Mucosa of rectum (tissue), 2 donors: ENCODE measurements around the gene POTEI.
"Not testable (repeated sequence)": the region's sequence is repeated elsewhere in the genome, so short reads cannot be mapped to it uniquely, and the experiment has no call there.

ENCODE experiments used
- H3K27ac ChIP-seq, 2 donors: one replicate each; pipeline ENCODE4 v1.7.0; 2013; ENCODE audit warnings: inconsistent platforms in 2 of 2, low read depth in 2 of 2, low read length in 2 of 2
- H3K27me3 ChIP-seq, 2 donors: one replicate each; pipeline ENCODE4 v1.7.0; 2013; ENCODE audit warnings: low read length in 2 of 2; ENCODE audit not compliant: control insufficient read depth in 2 of 2, insufficient read depth in 2 of 2
- H3K36me3 ChIP-seq, 2 donors: one replicate each; pipeline ENCODE4 v1.7.0; 2013; ENCODE audit warnings: low read length in 2 of 2; ENCODE audit not compliant: control insufficient read depth in 2 of 2, insufficient read depth in 2 of 2
- H3K4me1 ChIP-seq, 2 donors: one replicate each; pipeline ENCODE4 v1.7.0; 2013; ENCODE audit warnings: low read length in 2 of 2, mild to moderate bottlenecking in 1 of 2; ENCODE audit not compliant: control insufficient read depth in 2 of 2, insufficient read depth in 2 of 2
- H3K4me3 ChIP-seq, 2 donors: one replicate each; pipeline ENCODE4 v1.7.0; 2013; ENCODE audit warnings: low read length in 2 of 2
- H3K9ac ChIP-seq, 2 donors: one replicate each; pipeline ENCODE4 v1.7.0; 2013; ENCODE audit warnings: low read length in 2 of 2, low read depth in 1 of 2, mild to moderate bottlenecking in 1 of 2
- H3K9me3 ChIP-seq, 2 donors: one replicate each; pipeline ENCODE4 v1.7.0; 2013; ENCODE audit warnings: low read length in 2 of 2; ENCODE audit not compliant: control insufficient read depth in 2 of 2
- donor health status: healthy.
- donor health status: Normal muscosa, but diverticular disease.

Gene POTEI

DNA sequence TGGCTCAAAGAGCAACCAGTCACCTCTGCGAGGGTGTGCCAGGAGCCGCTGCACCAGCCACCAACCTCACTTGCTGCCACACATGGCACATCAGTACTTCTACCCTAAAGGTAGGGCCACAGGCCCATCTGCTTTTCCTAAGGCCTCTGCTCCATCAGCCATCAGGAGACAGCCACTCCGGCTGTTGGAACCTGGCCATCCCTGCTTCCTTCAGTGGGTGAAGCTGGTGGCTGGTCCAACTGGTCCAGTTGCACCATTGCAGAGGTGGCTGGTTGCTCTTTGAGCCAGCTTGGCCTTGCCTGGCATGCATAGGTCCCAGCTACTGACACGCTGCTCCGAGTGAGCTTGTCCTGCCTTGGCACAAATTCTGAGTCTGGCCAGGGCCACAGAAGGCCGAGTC, 53.7 kb downstream of the POTEI start:
- not testable (repeated sequence) for H3K36me3 ChIP-seq, H3K9ac ChIP-seq, H3K4me1 ChIP-seq, H3K27me3 ChIP-seq, H3K9me3 ChIP-seq, H3K27ac ChIP-seq, H3K4me3 ChIP-seq

DNA sequence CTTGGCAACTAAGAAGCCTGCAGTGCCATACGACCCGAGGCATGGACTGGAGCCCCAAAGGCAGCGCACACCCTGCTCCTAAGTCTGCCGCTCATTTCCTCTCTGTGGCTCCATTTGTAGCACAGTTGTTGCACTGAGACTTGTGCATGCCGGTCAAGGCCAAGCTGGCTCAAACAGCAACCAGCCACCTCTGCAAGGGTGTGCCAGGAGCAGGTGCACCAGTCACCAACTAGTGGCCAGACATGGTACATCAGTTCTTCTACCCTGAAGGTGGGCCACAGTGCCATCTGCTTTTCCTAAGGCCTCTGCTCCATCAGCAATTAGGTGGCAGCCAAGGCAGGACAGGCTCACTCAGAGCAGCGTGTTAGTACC, 54.4 kb downstream of the POTEI start:
- H3K4me3 ChIP-seq, H3K9me3 ChIP-seq, H3K27ac ChIP-seq, H3K4me1 ChIP-seq, H3K9ac ChIP-seq, H3K36me3 ChIP-seq, H3K27me3 ChIP-seq: not testable (repeated sequence)

DNA sequence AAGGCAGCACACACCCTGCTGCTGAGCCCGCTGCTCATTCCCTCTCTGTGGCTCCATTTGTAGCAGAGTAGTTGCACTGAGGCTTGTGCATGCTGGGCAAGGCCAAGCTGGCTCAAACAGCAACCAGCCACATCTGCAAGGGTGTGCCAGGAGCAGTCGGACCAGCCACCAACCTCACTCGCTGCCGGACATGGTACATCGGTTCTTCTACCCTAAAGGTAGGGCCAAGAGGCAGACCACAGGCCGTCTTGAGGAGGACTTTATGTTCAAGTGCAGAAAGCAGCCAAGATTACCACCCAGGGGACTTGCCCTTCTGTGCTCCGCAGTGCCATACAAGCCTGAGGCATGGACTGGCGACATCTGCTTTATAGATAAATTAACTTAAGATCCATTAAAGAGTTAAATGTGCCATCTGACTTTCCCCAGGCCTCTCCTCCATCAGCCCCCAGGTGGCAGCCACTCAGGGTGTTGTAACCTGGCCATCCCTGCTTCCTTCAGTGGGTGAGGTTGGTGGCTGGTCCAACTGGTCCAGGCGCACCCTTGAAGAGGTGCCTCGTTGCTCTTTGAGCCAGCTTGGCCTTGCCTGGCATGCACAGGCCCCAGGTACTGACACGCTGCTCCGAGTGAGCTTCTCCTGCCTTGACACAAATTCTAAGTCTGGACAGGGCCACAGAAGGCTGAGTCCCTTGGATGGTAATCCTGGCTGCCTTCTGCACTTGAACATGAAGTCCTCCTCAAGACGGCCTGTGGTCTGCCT, 55.0 kb downstream of the POTEI start:
- not testable (repeated sequence) for H3K4me1 ChIP-seq, H3K27me3 ChIP-seq, H3K27ac ChIP-seq, H3K4me3 ChIP-seq, H3K36me3 ChIP-seq, H3K9me3 ChIP-seq, H3K9ac ChIP-seq

DNA sequence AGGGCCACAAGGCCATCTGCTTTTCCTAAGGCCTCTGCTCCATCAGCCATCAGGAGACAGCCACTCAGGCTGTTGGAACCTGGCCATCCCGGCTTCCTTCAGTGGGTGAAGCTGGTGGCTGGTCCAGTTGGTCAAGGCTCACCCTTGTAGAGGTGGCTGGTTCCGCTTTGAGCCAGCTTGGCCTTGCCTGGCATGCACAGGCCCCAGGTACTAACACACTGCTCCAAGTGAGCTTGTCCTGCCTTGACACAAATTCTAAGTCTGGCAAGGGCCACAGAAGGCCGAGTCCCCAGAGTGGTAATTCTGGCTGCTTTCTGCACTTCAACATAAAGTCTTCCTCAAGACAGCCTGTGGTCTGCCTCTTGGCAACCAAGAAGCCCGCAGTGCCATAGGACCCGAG, 56.2 kb downstream of the POTEI start:
- not testable (repeated sequence) for H3K27me3 ChIP-seq, H3K4me3 ChIP-seq, H3K27ac ChIP-seq, H3K9me3 ChIP-seq, H3K9ac ChIP-seq, H3K36me3 ChIP-seq, H3K4me1 ChIP-seq

DNA sequence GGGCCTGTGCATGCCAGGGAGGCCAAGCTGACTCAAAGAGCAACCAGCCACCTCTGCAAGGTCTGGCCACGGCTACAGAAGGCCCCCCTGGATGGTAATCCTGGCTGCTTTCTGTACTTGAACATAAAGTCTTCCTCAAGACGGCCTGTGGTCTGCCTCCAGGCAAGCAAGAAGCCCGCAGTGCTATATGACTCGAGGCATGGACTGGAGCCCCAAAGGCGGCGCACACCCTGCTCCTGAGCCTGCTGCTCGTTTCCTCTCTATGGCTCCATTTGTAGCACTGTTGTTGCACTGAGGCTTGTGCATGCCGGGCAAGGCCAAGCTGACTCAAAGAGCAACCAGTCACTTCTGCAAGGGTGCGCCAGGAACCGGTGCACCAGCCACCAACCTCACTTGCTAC, 57.3 kb downstream of the POTEI start:
- not testable (repeated sequence) for H3K27me3 ChIP-seq, H3K9me3 ChIP-seq, H3K36me3 ChIP-seq, H3K9ac ChIP-seq, H3K27ac ChIP-seq, H3K4me3 ChIP-seq, H3K4me1 ChIP-seq

DNA sequence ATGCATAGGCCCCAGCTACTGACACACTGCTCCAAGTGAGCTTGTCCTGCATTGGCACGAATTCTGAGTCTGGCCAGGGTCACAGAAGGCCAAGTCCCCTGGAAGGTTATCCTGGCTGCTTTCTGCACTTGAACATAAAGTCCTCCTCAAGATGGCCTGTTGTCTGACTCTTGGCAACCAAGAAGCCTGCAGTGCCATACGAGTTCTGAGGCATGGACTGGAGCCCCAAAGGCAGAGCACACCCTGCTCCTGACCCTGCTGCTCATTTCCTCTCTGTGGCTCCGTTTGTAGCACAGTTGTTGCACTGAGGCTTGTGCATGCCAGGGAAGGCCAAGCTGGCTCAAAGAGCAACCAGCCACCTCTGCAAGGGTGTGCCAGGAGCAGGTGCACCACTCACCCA, 57.9 kb downstream of the POTEI start:
- not testable (repeated sequence) for H3K27ac ChIP-seq, H3K9ac ChIP-seq, H3K4me1 ChIP-seq, H3K9me3 ChIP-seq, H3K4me3 ChIP-seq, H3K36me3 ChIP-seq, H3K27me3 ChIP-seq

DNA sequence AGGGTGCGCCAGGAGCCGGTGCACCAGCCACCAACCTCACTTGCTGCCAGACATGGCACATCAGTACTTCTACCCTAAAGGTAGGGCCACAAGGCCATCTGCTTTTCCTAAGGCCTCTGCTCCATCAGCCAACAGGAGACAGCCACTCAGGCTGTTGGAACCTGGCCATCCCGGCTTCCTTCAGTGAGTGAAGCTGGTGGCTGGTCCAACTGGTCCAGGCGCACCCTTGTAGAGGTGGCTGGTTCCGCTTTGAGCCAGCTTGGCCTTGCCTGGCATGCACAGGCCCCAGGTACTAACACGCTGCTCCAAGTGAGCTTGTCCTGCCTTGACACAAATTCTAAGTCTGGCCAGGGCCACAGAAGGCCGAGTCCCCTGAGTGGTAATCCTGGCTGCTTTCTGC, 58.8 kb downstream of the POTEI start:
- not testable (repeated sequence) for H3K4me3 ChIP-seq, H3K36me3 ChIP-seq, H3K27ac ChIP-seq, H3K9me3 ChIP-seq, H3K4me1 ChIP-seq, H3K27me3 ChIP-seq, H3K9ac ChIP-seq

DNA sequence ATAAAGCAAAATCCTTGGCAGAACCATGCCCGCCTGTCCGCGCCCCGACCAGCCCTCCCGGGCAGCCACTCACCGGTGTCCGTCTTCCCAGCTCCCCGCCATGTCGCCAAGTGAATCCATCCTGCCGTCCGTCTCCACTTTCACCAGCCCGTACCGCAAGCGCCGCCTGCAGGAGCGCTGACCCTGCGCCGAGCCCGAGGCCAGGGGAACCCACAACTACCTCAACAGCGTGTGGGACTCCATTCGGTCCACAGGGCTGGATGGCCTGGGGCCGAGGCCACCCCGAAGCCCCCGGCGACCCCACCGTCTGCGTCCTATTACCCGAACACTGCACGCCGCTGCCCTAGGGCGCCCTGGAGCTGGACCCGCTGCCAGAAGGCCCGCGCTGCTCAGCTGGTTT, 81.5 kb downstream of the POTEI start:
- H3K4me3 ChIP-seq = peak overlapping the region; percentile 23 to 37
- not testable (repeated sequence) for H3K4me1 ChIP-seq, H3K9ac ChIP-seq, H3K36me3 ChIP-seq, H3K9me3 ChIP-seq, H3K27ac ChIP-seq, H3K27me3 ChIP-seq

DNA sequence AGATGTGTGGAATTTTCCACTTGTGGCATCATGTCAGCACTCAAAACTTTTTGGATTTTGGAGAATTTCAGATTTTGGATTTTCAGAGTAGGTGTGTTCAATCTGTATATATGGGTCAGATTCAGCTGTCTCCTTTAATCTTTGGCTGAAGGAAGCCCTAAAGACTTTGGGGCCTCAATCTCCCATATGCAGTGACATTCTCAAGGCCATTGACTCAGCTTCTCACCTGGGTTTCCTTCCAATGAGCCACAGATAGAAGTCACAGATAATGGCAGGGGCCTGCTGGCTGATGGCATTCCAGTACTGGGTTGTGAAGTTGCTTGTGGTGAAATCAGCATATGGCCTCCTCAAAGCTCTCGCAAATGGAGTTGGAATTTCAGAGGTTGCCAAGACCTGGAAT, 90.3 kb downstream of the POTEI start:
- H3K9me3 ChIP-seq, H3K36me3 ChIP-seq, H3K4me1 ChIP-seq, H3K9ac ChIP-seq, H3K27me3 ChIP-seq, H3K4me3 ChIP-seq, H3K27ac ChIP-seq: not testable (repeated sequence)

DNA sequence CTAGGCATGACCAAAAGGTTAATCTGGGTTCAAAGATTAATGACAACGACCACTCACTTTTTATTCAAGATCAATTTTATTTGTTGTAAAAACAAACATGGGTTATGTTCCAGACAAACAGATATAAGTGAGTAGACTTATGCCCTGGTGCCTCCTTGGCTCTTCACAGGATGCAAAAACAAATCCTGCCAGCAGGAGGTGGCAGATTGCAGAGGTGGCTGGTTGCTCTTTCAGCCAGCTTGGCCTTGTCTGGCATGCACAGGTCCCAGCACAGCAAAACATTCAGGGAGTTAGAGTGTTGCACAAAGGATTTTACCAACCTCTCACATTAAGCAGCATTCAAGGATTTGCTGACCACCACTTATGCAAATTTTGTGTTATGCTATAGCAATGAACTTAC, 92.4 kb downstream of the POTEI start:
- not testable (repeated sequence) for H3K27ac ChIP-seq, H3K9ac ChIP-seq, H3K4me3 ChIP-seq, H3K4me1 ChIP-seq, H3K9me3 ChIP-seq, H3K27me3 ChIP-seq, H3K36me3 ChIP-seq
